RPMI7951 (cell line): ENCODE data around the gene FAM47A. TPM values are rescaled to one million over a fixed set of nuclear protein-coding genes. Genes with fewer than 3 reads are reported as not detected.

Experiments
- DNase-seq: peaks from one replicate; pipeline ENCODE4 v3.0.0-alpha.2; 2012; ENCODE audit warnings: low read depth
- total RNA-seq: library from RNA; depleted of rRNA; stranded (reverse); fragments of >200 nt; shearing (Covaris generic); gene quantifications from 2 replicates; pipeline ENCODE4 v1.2.3, GENCODE V29; 2014; rRNA removed

Gene FAM47A
- total RNA-seq: not detected in 2 replicates

- no peak for DNase-seq
These were observed at the start of gene FAM47A for GRCh38 chrX:34132028-34132427. Gene FAM47A, minus strand, starts transcription at chrX:34132314. Its CDS starts 36 bp downstream, at chrX:34132278.

GRCh38 chrX:34147345-34147744, 15.2 kb upstream of the FAM47A start:
- DNase-seq: no peak

GRCh38 chrX:34146906-34147305, 14.8 kb upstream of the FAM47A start:
- DNase-seq: no peak

- DNase-seq: no peak
These were observed 12.1 kb upstream of the FAM47A start for GRCh38 chrX:34144246-34144645.

- no peak for DNase-seq
These were observed 8.7 kb upstream of the FAM47A start for GRCh38 chrX:34140816-34141215.

- no peak for DNase-seq
These were observed 952 bp downstream of the FAM47A start for GRCh38 chrX:34130980-34131744.

GRCh38 chrX:34130501-34130900, 1.6 kb downstream of the FAM47A start:
- no peak for DNase-seq

GRCh38 chrX:34126011-34126410, 6.1 kb downstream of the FAM47A start:
- DNase-seq: no peak

GRCh38 chrX:34119122-34119521, 13.0 kb downstream of the FAM47A start:
- DNase-seq: no peak

GRCh38 chrX:34112459-34112858, 19.7 kb downstream of the FAM47A start:
- no peak for DNase-seq
